Measurements from ENCODE around the gene CHMP4B.

CHMP4B gene

DNA sequence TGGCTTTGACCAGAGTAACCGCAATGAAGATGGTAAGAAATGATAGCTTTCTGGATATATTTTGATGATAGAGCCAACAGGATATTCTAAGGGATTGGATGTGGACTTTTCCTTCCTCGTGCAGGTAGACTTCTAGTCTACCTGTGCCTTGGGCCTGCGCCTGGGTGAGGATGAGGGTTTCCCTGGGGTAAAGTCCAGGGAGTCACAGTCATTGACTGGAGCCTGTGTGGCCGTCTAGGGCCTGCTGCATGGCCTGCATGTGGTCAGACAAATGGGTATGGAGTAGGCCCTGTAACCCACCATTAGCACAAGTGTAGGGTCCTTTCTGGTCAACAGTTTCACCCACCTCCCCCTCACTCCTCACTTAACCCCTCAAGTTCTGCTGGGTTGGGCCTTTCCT, 12.7 kb upstream of the CHMP4B start:
- in situ Hi-C loops (cut with MboI; ENCODE audit: low sequenced_read_pairs, unreplicated experiment), result no loop called here
- TF ChIP-seq, protein P1, sequence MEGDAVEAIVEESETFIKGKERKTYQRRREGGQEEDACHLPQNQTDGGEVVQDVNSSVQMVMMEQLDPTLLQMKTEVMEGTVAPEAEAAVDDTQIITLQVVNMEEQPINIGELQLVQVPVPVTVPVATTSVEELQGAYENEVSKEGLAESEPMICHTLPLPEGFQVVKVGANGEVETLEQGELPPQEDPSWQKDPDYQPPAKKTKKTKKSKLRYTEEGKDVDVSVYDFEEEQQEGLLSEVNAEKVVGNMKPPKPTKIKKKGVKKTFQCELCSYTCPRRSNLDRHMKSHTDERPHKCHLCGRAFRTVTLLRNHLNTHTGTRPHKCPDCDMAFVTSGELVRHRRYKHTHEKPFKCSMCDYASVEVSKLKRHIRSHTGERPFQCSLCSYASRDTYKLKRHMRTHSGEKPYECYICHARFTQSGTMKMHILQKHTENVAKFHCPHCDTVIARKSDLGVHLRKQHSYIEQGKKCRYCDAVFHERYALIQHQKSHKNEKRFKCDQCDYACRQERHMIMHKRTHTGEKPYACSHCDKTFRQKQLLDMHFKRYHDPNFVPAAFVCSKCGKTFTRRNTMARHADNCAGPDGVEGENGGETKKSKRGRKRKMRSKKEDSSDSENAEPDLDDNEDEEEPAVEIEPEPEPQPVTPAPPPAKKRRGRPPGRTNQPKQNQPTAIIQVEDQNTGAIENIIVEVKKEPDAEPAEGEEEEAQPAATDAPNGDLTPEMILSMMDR (IDR thresholded peaks at IDR 0.05; ENCODE audit: borderline replicate concordance, control extremely low read depth, extremely low read depth, insufficient read depth, missing control alignments), result no peak
- DNase-seq (ENCODE audit: low spot score), result no peak

DNA sequence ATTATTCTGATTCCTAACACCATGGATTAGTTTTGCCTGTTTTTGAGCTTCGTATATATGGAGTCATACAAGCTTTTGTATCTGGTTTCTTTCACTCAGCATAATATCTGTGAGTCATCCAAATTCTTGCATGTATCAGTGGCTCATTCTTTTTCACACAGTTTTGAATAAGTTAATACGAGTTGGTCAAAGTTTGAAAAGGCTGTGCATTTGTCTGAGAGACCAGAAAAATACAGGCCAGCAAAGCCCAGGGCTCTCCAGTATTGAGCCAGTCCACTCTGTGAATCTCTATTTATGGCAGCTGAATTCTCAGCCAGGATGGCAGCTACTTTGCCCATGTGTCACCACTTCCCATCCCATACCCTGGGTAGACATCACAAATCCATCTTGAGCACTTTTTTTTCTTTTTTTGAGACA, 7.2 kb upstream of the CHMP4B start:
- no peak for DNase-seq (ENCODE audit: low spot score)
- TF ChIP-seq, protein P1 (IDR thresholded peaks at IDR 0.05; ENCODE audit: borderline replicate concordance, control extremely low read depth, extremely low read depth, insufficient read depth, missing control alignments), result no peak
- in situ Hi-C loops (cut with MboI; ENCODE audit: low sequenced_read_pairs, unreplicated experiment), result no loop called here

DNA sequence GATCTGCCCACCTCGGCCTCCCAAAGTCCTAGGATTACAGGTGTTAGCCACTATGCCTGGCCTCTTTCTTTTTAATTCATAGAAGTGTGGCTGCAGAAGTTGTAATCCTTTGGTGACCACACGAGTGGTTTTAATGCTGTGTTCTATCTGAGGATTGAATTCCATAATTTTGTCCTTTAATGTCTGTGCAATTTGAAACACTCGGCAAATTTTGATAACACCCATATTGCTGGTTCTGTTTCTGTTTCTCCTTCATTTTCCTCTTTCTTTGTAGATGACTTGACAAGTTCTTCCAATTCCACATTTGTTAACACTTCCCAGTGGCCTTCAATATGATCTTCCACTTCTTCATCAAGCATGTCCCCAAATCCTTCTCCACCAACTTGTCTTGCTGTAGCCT, 2.8 kb upstream of the CHMP4B start:
- no peak for DNase-seq (ENCODE audit: low spot score)
- TF ChIP-seq, protein P1 (IDR thresholded peaks at IDR 0.05; ENCODE audit: borderline replicate concordance, control extremely low read depth, extremely low read depth, insufficient read depth, missing control alignments), result no peak
- in situ Hi-C loops (cut with MboI; ENCODE audit: low sequenced_read_pairs, unreplicated experiment), result no loop called here

DNA sequence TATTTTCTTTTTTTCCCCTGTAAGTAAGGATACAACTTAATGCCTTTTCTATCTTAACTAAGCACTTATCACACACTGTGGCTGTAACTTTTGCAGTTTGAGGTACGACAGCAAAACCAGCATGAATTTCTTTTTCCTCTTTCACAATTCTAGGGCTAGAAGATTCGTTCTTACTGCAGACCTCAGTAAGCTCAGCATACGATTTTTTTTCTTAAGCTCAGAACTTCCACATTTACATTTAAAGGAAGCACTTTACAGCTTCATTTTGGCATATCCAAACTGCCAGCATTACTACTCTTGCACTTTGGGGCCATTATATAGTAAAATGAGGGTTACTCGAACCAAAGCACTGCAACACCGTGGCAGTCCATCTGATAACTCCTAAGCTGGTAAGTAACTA, 889 bp upstream of the CHMP4B start:
- in situ Hi-C loops (cut with MboI; ENCODE audit: low sequenced_read_pairs, unreplicated experiment), result no loop called here
- DNase-seq (ENCODE audit: low spot score), result no peak
- TF ChIP-seq, protein P1 (IDR thresholded peaks at IDR 0.05; ENCODE audit: borderline replicate concordance, control extremely low read depth, extremely low read depth, insufficient read depth, missing control alignments), result no peak

DNA sequence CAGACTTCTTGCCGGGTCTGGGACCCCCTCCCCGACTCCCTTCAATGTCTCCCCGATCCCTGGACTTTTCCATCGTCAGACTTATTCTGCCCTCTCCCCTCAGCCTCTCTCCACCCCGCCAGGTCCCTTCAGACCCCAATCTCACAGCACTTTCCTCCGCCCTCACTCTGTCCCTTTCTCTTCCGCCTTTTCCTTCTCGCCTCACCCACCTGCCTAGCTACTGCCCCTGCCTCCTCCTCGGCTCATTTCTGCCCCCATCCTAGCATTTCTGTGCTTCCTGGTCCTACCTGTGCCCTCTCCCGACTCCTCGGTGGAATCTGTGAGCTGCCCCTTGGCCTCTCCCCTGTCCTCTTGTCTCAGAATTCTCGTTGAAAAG, 616 bp downstream of the CHMP4B start:
- no peak for DNase-seq (ENCODE audit: low spot score)
- TF ChIP-seq, protein P1 (IDR thresholded peaks at IDR 0.05; ENCODE audit: borderline replicate concordance, control extremely low read depth, extremely low read depth, insufficient read depth, missing control alignments), result no peak
- in situ Hi-C loops (cut with MboI; ENCODE audit: low sequenced_read_pairs, unreplicated experiment), result no loop called here

DNA sequence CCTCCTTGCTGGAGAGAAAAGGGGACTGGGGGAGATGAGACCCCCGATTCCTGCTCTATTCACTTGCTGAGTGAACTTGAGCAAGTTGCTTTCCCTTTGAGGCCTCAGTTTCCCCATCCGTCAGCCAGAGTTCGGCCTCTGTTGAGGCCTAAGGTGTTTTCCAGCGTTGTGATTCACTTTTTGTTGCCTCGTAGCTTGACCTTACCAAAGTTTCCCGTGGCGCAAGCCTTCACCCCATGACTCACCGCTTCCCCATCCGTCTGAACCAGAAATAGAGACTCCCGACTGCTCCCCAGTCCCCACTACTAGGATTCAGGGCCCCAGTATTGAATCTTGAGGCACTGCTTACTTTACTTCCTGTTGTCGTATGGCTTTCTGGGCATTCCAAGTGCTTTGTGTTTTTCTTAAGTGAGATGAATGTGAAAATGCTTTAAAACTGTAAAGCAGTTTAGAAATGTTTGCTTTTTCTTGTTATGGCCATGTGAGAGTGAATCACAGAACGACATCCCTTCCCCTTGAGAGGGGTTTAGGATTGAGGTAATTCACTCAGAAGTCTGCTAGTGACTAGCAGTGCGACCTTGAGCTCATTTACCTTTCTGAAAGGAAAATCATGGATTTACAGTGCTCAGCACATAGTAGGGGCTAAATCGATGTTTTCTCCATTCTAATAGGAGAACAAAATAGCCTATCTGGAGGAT, 1.2 kb downstream of the CHMP4B start:
- in situ Hi-C loops (cut with MboI; ENCODE audit: low sequenced_read_pairs, unreplicated experiment), result no loop called here
- no peak for DNase-seq (ENCODE audit: low spot score)
- TF ChIP-seq, protein P1 (IDR thresholded peaks at IDR 0.05; ENCODE audit: borderline replicate concordance, control extremely low read depth, extremely low read depth, insufficient read depth, missing control alignments), result no peak
